Hypothalamus (tissue), 51 donors: ENCODE measurements around the gene CORIN.
A peak's percentile ranks its signal among the peaks of the same experiment; 100 is the strongest.

Source experiments
- DNase-seq, 51 donors: peaks; one replicate each; lab custom pipeline; 2025; lab: John Stamatoyannopoulos, UW

Gene CORIN

GRCh38 chr4:47652092-47652491, 185.8 kb downstream of the CORIN start:
- DNase-seq = no peak

- no peak for DNase-seq
These were observed 186.6 kb downstream of the CORIN start for GRCh38 chr4:47651231-47651630.

- no peak for DNase-seq
These were observed 187.2 kb downstream of the CORIN start for GRCh38 chr4:47650584-47651130.

GRCh38 chr4:47647544-47647943, 190.3 kb downstream of the CORIN start:
- DNase-seq = no peak

- DNase-seq = no peak
These were observed 190.8 kb downstream of the CORIN start for GRCh38 chr4:47647029-47647428.

- no peak for DNase-seq
These were observed 191.5 kb downstream of the CORIN start for GRCh38 chr4:47646372-47646771.

GRCh38 chr4:47643845-47644244, 194.0 kb downstream of the CORIN start:
- no peak for DNase-seq

- DNase-seq = peak in 7 of 51 donors; percentile 0 to 35 (median 5)
These were observed 194.7 kb downstream of the CORIN start for GRCh38 chr4:47642985-47643760.

- DNase-seq = no peak
These were observed 195.6 kb downstream of the CORIN start for GRCh38 chr4:47642191-47642830.

- no peak for DNase-seq
These were observed 196.1 kb downstream of the CORIN start for GRCh38 chr4:47641755-47642154.

- DNase-seq = no peak
These were observed 197.0 kb downstream of the CORIN start for GRCh38 chr4:47640911-47641310.

GRCh38 chr4:47639531-47639930, 198.3 kb downstream of the CORIN start:
- no peak for DNase-seq

GRCh38 chr4:47631161-47631560, 206.7 kb downstream of the CORIN start:
- no peak for DNase-seq

GRCh38 chr4:47624031-47624441, 213.8 kb downstream of the CORIN start:
- no peak for DNase-seq

GRCh38 chr4:47621181-47621580, 216.7 kb downstream of the CORIN start:
- no peak for DNase-seq

GRCh38 chr4:47619691-47620090, 218.2 kb downstream of the CORIN start:
- DNase-seq = no peak

GRCh38 chr4:47617607-47618006, 220.3 kb downstream of the CORIN start:
- no peak for DNase-seq

- peak in 1 of 51 donors; percentile 1 for DNase-seq
These were observed 222.5 kb downstream of the CORIN start for GRCh38 chr4:47615385-47615784.

- DNase-seq = no peak
These were observed 225.5 kb downstream of the CORIN start for GRCh38 chr4:47612116-47613023.

- DNase-seq = no peak
These were observed 231.4 kb downstream of the CORIN start for GRCh38 chr4:47606482-47606881.

- no peak for DNase-seq
These were observed 239.0 kb downstream of the CORIN start for GRCh38 chr4:47598896-47599295.
